Uterus (tissue), 2 donors: ENCODE results near the gene CRIM1.

Experiments used
- CTCF ChIP-seq, 4 experiments: fragments of 200-600 bp in 2 of 4; fragments of 450-650 bp in 2 of 4; sonication (generic) in 2 of 4; IDR thresholded peaks; one replicate each; pipeline ENCODE4 v1.5.1; 2016 to 2019; ENCODE audit warnings: antibody characterized with exemption in 4 of 4, mild to moderate bottlenecking in 2 of 4, moderate library complexity in 1 of 4
- POLR2A ChIP-seq, 2 donors: fragments of 450-650 bp; IDR thresholded peaks; one replicate each; pipeline ENCODE4 v1.6.1; 2016; ENCODE audit warnings: antibody characterized with exemption in 2 of 2, mild to moderate bottlenecking in 1 of 2, moderate library complexity in 1 of 2

DNA sequence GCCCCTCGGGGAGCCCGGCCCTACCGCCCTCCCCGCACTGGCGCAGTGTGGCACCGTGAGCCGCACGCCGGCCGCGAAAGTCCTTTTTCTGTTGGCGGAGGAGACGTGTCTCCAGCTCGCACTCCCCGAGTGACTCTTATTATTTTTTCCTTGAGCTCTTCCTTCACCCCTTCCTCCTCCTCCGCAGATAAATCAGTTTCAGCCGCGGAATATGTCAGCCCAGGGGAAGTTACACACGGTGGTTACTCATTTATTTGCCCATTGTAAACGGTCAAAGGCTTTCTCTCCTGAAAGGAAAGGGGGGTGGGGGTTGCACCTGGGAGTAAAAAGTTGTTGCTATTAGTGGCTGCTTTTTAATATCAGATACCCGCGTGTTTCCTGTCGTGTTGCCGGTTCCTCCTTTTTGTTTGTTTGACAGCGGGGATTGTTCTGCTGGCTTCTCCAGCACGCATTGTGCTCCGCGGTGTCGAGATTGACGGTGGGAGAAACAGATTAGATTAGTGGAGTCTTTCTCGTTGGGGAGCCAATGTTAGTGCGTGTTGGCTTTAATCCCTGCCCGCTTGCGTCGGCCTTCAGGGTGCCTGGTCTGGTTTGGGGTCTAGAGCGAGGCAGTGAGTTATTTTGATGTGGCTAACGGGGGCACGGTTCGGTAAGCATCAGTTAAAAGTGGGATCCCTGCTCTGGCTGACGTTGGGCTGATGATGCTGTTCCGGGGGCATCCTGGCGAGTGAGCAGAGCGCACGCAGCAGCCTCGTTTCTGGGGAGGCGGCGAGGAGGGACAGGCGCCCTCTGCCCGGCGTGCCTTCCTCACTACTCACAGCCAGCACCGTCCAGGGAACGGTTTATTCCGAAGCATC lies 1.6 kb downstream of the CRIM1 start:
- TF ChIP-seq CTCF (IDR thresholded peaks at IDR 0.05) (no peak), POLR2A (IDR thresholded peaks at IDR 0.05) (peak in 1 of 2 donors; percentile 25)
